G401 (cell line): Measurements from ENCODE around the gene SLC30A1. TPM values are rescaled to one million over a fixed set of nuclear protein-coding genes. Genes with fewer than 3 reads are reported as not detected.
"Not testable (repeated sequence)": the region's sequence is repeated elsewhere in the genome, so short reads cannot be mapped to it uniquely, and the experiment has no call there.

Experiments used
- DNase-seq: peaks from one replicate; pipeline ENCODE4 v3.0.0-alpha.2; 2015; ENCODE audit warnings: low spot score
- in situ Hi-C: cut with HindIII; loops from 2 replicates; pipeline ENCODE4 v1.10.0; 2016; ENCODE audit warnings: low sequenced_read_pairs, mixed read lengths
- total RNA-seq: library from RNA; depleted of rRNA; stranded (reverse); fragments of >200 nt; shearing (Covaris generic); gene quantifications from 2 replicates; pipeline ENCODE4 v1.2.3, GENCODE V29; 2014

SLC30A1 gene
- total RNA-seq, 1 experiment from 2014 or later = 16.6 TPM

DNA sequence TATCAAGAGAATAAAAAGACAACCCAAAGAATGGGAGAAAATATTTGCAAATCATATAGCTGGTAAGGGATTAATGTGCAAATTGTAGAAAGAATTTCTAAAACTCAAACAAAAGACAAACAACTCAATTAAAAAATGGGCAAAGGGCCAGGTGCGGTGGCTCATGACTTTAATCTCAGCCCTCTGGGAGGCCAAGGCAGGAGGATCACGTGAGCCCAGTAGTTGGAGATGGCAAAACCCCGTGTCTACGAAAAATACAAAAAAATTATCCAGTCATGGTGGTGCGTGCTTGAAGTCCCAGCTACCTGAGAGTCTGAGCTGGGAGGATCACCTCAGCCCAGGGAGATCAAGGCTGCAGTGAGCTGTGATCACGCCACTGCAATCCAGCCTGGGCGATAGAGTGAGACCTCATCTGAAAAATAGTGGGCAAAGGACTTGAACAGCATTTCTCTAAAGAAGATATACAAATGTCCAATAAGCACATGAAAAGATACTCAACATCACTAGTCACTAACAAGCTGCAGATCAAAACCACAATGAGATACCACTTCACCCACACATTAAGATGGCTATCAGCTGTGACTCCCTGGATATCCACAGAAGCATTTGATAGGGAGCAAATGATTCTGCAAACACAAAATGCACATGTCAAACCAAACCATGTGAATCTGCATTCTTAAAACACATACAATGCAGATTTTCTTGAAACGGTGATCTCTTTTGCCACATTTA lies 20.9 kb downstream of the SLC30A1 start:
- no peak for DNase-seq
- in situ Hi-C loops = no loop called here

DNA sequence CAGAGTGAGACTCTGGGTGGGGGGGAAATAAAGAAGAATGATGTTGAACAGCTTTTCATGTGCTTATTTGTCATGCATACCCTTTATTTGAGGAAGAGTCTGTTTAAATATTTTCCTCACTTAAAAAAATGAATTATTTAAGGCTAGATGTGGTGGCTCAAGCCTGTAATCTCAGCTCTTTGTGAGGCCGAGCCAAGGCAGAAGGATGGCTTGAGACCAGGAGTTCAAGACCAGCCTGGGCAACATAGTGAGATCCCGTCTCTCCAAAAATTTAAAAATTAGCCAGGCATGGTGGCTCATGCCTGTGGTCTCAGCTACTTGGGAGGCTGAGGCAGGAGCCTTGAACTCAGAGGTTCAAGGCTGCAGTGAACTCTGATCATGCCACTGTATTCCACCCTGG lies 25.4 kb downstream of the SLC30A1 start:
- DNase-seq = no peak
- in situ Hi-C loops = no loop called here

- in situ Hi-C loops = no loop called here
- DNase-seq = no peak
Observed at GRCh38 chr1:211551638-211552460, 27.1 kb downstream of the SLC30A1 start.

- no peak for DNase-seq
Observed at GRCh38 chr1:211549092-211549711, 29.8 kb downstream of the SLC30A1 start.

DNA sequence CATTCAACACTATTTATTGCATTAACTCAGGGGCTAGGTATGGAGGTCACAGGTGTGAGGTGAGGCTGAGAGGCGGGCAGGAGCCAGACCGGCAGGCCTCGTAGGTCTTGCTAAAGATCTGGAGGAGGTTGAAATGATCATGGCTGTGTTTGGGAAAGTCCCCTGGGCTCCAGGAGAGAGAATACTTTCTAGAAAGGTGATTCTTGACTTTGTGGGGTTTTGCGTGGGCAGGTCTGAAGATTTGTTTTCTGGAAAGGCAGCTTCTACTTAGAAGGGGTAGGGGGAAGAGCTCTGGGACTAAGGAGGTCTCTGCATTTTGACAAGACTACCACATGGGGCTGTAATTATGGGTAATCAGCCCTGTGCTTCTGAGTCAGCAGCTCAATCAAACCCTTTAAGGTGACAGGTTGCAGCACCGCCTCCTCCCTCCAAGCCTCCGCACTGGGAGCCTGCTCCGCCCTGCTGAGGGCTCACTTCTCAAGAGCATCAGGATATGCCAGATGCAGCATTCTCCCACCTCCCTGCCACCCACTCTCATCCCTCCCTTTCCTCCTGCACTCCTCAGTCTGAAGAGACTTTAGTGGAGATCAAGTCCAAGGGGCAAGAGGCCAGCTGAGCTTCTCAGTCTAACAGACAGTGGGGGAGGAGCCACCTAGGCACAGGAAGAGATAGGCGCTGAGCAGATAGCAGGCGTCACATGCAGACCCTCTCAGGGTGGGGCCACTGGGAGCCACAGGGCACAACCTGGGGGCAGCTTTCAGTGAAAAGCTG lies 30.5 kb downstream of the SLC30A1 start:
- in situ Hi-C loops = no loop called here
- DNase-seq = no peak

More at GRCh38 chr1:211549092-211549711, 29.8 kb downstream of the SLC30A1 start:
- in situ Hi-C loops = no loop called here

GRCh38 chr1:211547710-211548109 lies 31.3 kb downstream of the SLC30A1 start:
- DNase-seq = no peak
- in situ Hi-C loops = no loop called here

DNA sequence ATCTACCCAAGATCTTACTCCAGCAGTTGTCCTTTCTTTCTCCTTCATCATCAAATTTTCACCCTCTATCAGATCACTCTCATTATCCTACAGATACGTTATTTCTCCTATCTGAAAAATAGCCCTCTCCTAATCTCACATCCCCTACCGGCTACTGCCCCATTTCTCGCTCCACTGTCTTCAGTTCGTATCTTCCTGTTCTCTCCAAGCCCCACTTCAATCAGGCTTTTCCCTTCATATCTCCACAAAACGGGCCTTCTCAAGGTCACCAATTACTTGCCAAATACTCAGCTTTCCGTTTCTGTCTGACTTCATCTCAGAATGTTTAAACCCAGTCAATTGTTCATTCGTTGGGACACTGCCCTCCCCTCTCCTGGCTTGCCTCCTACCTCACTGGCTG lies 32.4 kb downstream of the SLC30A1 start:
- in situ Hi-C loops = no loop called here
- no peak for DNase-seq

GRCh38 chr1:211543025-211543424 lies 35.9 kb downstream of the SLC30A1 start:
- DNase-seq = no peak
- in situ Hi-C loops = no loop called here

DNA sequence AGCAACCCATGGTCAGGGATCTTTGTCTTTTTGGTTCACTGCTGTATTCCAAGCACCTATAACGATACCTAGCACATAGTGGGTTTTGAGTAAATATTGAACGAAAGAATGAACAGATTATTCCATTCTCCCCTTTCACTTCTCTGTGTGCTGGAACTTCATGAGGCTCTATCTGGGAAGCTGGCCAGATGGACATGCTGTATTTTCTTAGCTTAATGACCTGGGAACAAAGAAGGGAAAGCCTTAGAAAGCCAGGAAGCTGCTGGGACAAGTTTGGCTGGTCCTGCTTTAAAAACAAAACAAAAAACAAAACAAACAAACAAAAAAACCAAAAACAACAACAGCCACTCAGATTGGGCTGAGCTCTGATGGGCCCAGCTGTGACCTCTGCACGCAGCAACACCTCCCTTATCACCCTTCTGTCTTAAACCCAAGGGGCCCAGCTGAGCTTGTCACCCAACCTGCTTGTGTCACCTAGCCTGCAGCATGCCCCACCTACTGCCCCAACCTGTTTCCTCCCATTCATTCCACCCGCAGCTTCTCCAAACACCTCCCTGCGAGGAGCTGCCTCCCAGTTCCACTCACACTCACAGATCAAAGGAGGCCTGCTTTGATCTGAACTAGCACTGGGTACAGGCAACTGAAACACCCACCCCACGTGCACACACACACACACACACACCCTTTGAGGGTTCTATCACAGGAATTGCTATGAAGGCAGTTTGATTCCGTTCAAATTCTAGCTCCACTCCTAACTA lies 37.1 kb downstream of the SLC30A1 start:
- DNase-seq = peak; percentile 4
- in situ Hi-C loops = no loop called here

GRCh38 chr1:211541278-211541677 lies 37.7 kb downstream of the SLC30A1 start:
- in situ Hi-C loops = no loop called here
- DNase-seq = no peak

DNA sequence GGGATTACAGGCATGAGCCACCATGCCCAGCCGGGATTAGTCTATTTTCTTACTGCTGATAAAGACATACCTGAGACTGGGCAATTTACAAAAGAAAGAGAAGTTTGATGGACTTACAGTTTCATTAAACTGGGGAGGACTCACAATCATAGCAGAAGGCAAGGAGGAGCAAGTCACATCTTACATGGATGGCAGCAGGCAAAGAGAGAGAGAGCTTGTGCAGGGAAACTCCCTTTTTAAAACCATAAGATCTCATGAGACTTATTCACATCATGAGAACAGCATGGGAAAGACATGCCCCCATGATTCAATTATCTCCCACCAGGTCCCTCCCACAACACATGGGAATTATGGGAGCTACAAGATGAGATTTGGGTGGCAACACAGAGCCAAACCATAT lies 38.1 kb downstream of the SLC30A1 start:
- in situ Hi-C loops = not testable (repeated sequence)

GRCh38 chr1:211538287-211538686 lies 40.7 kb downstream of the SLC30A1 start:
- in situ Hi-C loops = no loop called here
- DNase-seq = no peak

More for the DNA sequence above, 38.1 kb downstream of the SLC30A1 start:
- DNase-seq = not testable (repeated sequence)

GRCh38 chr1:211537253-211537652 lies 41.7 kb downstream of the SLC30A1 start:
- no peak for DNase-seq
- in situ Hi-C loops = no loop called here

GRCh38 chr1:211536606-211537005 lies 42.4 kb downstream of the SLC30A1 start:
- no peak for DNase-seq
- in situ Hi-C loops = no loop called here

- no peak for DNase-seq
- in situ Hi-C loops = no loop called here
Observed at GRCh38 chr1:211535346-211535745, 43.6 kb downstream of the SLC30A1 start.

DNA sequence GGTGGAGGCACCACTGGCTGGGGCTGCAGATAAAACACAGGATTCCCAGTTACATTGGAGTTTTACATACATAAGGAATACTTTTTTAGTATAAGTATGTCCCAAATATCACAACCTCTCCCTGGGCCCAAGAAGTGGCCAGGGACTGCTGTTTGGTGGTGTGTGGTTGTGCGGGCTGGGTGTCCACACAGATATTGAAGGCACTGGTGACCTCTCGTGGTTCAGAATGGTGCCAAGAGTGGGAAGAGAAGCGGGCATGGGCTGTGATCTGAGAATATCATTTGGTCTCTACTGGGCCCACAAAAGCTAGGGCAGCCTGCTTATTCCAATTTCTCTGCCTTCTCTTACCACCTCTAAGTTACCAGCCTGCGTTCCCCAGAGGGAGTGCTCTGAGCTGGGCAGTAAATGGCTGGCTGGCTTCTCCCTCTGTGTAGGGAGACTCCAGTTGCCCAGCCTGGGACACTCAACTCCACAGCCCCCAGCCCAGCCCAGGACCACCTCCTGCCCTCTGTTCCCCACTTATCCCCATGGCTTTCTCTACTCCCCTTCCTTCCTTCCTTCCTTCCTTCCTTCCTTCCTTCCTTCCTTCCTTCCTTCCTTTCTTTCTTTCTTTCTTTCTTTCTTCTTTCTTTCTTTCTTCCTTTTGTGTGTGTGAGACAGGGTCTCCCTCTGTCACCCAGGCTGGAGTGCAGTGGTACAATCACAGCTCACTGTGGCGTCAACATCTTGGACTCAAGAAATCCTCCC lies 44.2 kb downstream of the SLC30A1 start:
- no peak for DNase-seq
- in situ Hi-C loops = no loop called here

DNA sequence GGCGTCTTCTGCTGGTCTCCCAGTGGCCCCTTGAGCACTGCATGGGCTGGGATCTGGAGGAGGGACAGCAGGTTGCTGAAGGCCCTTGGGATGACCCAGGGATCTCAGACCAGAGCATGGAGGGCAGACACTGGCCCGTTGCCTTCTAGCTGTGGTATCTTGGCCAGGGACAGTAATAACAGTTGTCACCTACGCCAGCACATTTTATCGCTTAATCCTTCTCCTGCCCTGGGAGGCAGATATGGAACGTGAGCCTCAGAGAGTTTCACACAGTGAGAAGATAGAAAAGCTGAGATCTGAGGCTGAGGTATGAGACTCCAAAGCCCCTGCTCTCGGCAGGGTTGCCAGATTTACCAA lies 46.9 kb downstream of the SLC30A1 start:
- in situ Hi-C loops = no loop called here

More for the DNA sequence above, 46.9 kb downstream of the SLC30A1 start:
- DNase-seq = peak; percentile 56
